ENCODE measurements around the gene BAK1. TPM values are rescaled to one million over a fixed set of nuclear protein-coding genes. Genes with fewer than 3 reads are reported as not detected.
A peak's percentile ranks its signal among the peaks of the same experiment; 100 is the strongest.

BAK1 gene
- total RNA-seq, 4 donors from 2014 or later = 12.6 to 15.0 (median 14.3) TPM

GRCh38 chr6:33585403-33586107 is 5.5 kb upstream of the BAK1 start:
- no peaks in the 10 kb centered on the region for H3K27me3 ChIP-seq
- H3K4me3 ChIP-seq = no peak overlapping the region
- TF ChIP-seq EP300 (IDR thresholded peaks at IDR 0.05) = no peak
- peak; percentile 92 to 98 for TF ChIP-seq CTCF (IDR thresholded peaks at IDR 0.05)
- TF ChIP-seq POLR2AphosphoS5 (IDR thresholded peaks at IDR 0.05) = no peak
- H3K27ac ChIP-seq = no peak overlapping the region
- no peaks in the 10 kb centered on the region for H3K9me3 ChIP-seq
- no peaks in the 10 kb centered on the region for H3K36me3 ChIP-seq
- WGBS = 0% methylated on average over 1 of the region's 14 CpGs
- peaks cover 21% of the 10 kb centered on the region for H3K4me1 ChIP-seq
- DNase-seq (ENCODE audit: low spot score in 2 of 2) = peak; percentile 87 to 89

GRCh38 chr6:33584700-33585402 is 4.8 kb upstream of the BAK1 start:
- Histone ChIP-seq H3K4me1 (peaks cover 19% of the 10 kb centered on the region), H3K9me3 (no peaks in the 10 kb centered on the region), H3K4me3 (no peak overlapping the region), H3K36me3 (no peaks in the 10 kb centered on the region), H3K27me3 (no peaks in the 10 kb centered on the region), H3K27ac (no peak overlapping the region)
- TF ChIP-seq POLR2AphosphoS5 (IDR thresholded peaks at IDR 0.05) (no peak), CTCF (IDR thresholded peaks at IDR 0.05) (no peak), EP300 (IDR thresholded peaks at IDR 0.05) (no peak)
- no peak for DNase-seq (ENCODE audit: low spot score in 2 of 2)
- WGBS = 73% methylated on average over 9 of the region's 11 CpGs

- TF ChIP-seq EP300 (IDR thresholded peaks at IDR 0.05) (no peak), CTCF (IDR thresholded peaks at IDR 0.05) (peak in 1 of 2 donors; percentile 34)
- Histone ChIP-seq H3K9me3 (no peaks in the 10 kb centered on the region), H3K4me1 (peaks cover 26% of the 10 kb centered on the region), H3K27ac (no peak overlapping the region), H3K4me3 (no peak overlapping the region), H3K27me3 (no peaks in the 10 kb centered on the region), H3K36me3 (no peaks in the 10 kb centered on the region)
- 64% methylated on average over 8 of the region's 8 CpGs for WGBS
- DNase-seq (ENCODE audit: low spot score in 2 of 2) = no peak
Measured at GRCh38 chr6:33583591-33584155, 3.6 kb upstream of the BAK1 start.

- DNase-seq (ENCODE audit: low spot score in 2 of 2) = no peak
- Histone ChIP-seq H3K4me1 (peaks cover 49% of the 10 kb centered on the region), H3K4me3 (no peak overlapping the region), H3K27me3 (no peaks in the 10 kb centered on the region), H3K27ac (no peak overlapping the region), H3K9me3 (no peaks in the 10 kb centered on the region), H3K36me3 (peaks cover 9% of the 10 kb centered on the region)
- WGBS = 93% methylated on average over 5 of the region's 5 CpGs
- TF ChIP-seq POLR2AphosphoS5 (IDR thresholded peaks at IDR 0.05) (no peak), CTCF (IDR thresholded peaks at IDR 0.05) (no peak), EP300 (IDR thresholded peaks at IDR 0.05) (no peak), POLR2A (IDR thresholded peaks at IDR 0.05) (no peak)
Measured at GRCh38 chr6:33581186-33581585, 1.1 kb upstream of the BAK1 start.

- H3K4me3 ChIP-seq = peak overlapping the region; percentile 62
- WGBS = 50% methylated on average over 7 of the region's 9 CpGs
Measured at GRCh38 chr6:33578588-33579011, 1.5 kb downstream of the BAK1 start.

More at GRCh38 chr6:33578588-33579011, 1.5 kb downstream of the BAK1 start:
- DNase-seq (ENCODE audit: low spot score in 2 of 2) = no peak
- Histone ChIP-seq H3K27me3 (no peaks in the 10 kb centered on the region), H3K9me3 (no peaks in the 10 kb centered on the region), H3K27ac (peak overlapping the region; percentile 67), H3K4me1 (peaks cover 41% of the 10 kb centered on the region), H3K36me3 (peaks cover 34% of the 10 kb centered on the region)
- TF ChIP-seq POLR2A (IDR thresholded peaks at IDR 0.05) (no peak), EP300 (IDR thresholded peaks at IDR 0.05) (no peak), POLR2AphosphoS5 (IDR thresholded peaks at IDR 0.05) (no peak), CTCF (IDR thresholded peaks at IDR 0.05) (no peak)

Data from suprapubic skin (tissue), 4 donors.